ENCODE results near the gene DPAGT1. TPM values are rescaled to one million over a fixed set of nuclear protein-coding genes. Genes with fewer than 3 reads are reported as not detected.
A peak's percentile ranks its signal among the peaks of the same experiment; 100 is the strongest.
"Not testable (repeated sequence)": the region's sequence is repeated elsewhere in the genome, so short reads cannot be mapped to it uniquely, and the experiment has no call there.

Gene DPAGT1
- 4.0 and 4.7 TPM in 2 replicates for total RNA-seq (2014; rRNA removed; shearing (Covaris generic))

- in situ Hi-C loops (cut with HindIII; ENCODE audit: low sequenced_read_pairs), result loop anchor here (10.0 to 25.0 kb wide), 2 partner anchors 87 to 210 kb away; partner anchors contain the start of genes MCAM, RPS25 and TRAPPC4
- DNase-seq (ENCODE audit: low spot score), result peak; percentile 99
Measured at GRCh38 chr11:119101759-119102423, at the start of gene DPAGT1. TSS of gene DPAGT1 (minus strand) at chr11:119101853. CDS start at chr11:119101655, 198 bp downstream.

DNA sequence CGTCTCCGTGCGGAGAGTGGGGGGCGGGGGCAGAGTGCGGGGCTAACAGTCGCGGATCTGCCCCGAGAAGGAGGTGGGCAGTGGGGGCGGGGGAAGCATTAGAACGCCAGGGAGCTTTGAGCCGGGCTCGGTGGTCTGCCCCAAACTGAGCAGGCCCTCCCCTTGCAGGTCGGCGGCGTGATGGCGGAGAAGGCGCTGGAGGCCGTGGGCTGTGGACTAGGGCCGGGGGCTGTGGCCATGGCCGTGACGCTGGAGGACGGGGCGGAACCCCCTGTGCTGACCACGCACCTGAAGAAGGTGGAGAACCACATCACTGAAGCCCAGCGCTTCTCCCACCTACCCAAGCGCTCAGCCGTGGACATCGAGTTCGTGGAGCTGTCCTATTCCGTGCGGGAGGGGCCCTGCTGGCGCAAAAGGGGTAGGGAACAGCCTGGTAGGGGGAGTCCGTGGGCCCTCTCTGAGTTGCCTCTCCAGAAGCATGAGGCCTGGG, 48.2 kb upstream of the DPAGT1 start:
- peak; percentile 23 for DNase-seq (ENCODE audit: low spot score)
- in situ Hi-C loops (cut with HindIII; ENCODE audit: low sequenced_read_pairs), result no loop called here

DNA sequence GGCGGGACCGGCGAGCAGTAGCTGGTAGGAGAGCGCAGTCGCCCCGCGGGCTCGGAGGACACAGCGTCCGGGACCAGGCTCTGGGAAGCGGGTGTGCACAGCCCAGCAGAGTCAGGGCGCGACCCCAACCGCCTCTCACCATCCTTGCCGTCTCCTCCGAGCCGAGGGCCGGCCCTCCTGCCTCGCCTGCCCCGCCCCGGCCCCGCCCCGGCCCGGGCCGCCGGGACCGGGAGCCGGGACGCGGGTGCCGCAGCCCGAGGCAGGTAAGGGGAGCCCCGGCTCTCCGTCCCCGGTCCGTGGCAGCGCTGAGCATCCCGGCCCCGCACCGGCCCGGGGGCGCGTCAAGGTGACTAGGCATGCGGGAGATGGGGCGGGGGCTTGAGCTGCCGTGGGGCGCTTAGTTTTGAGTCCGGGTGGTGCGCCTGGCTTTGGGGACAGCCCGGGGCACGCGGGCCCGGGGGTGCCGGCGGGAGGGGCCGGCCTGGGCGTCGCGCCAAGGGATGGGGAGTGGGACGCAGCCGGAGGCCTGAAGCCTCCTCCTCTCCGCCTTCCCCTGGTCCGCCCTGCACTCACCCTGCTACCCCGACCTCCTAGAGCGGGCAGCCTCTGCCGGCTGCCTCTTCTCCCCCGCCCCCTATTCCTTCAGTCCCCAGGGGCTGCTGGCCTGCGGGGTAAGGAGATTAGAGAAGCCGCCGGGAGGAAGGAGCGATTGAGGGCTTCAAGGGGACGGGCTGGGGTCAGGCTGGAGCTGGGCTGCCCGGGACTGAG, 47.5 kb upstream of the DPAGT1 start, which contains the start of gene ABCG4:
ABCG4 (plus strand) TSS at position 35 of the 768 bp plus-strand sequence. CDS start 914 bp downstream, outside the sequence.
- in situ Hi-C loops (cut with HindIII; ENCODE audit: low sequenced_read_pairs), result no loop called here

GRCh38 chr11:119148720-119149017, 47.0 kb upstream of the DPAGT1 start:
- in situ Hi-C loops (cut with HindIII; ENCODE audit: low sequenced_read_pairs), result no loop called here
- DNase-seq (ENCODE audit: low spot score), result no peak

More for the DNA sequence above, 47.5 kb upstream of the DPAGT1 start, which contains the start of gene ABCG4:
- peak; percentile 60 for DNase-seq (ENCODE audit: low spot score)

DNA sequence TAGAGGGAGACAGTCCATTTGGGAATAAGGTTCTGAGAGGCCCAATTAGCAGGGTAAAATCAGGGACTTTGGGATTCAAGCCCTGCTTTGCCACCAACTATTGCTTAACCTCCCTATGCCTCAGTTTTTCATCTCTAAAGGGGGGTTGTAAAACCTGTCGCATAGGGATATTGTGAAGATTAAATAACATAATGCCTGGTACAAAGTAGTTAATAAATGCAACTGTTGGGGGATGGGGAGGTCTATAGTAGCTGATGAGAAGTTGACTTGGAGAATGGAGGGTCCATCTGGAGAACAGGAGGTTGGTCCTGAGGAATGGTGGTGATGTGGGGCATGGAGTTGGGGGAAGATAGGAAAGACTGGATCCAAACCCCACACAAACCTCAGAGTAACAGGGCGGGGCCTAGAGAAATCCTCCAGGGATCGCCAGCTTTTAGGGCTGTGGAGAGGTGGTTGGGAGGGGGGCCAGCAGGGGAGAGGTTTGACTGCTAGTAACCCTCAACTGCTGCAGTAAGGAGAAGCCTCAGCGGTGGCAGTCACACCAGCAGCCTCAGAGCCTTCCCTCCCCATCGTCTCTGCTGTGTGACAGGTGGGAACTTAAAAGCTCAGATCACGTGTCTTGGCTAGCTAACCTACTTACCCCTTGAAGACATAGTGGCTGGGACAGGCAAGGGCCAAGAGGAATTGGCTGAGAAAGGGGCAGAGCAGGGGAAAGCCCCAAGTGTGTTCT, 46.1 kb upstream of the DPAGT1 start:
- in situ Hi-C loops (cut with HindIII; ENCODE audit: low sequenced_read_pairs), result no loop called here
- peak; percentile 94 for DNase-seq (ENCODE audit: low spot score)

DNA sequence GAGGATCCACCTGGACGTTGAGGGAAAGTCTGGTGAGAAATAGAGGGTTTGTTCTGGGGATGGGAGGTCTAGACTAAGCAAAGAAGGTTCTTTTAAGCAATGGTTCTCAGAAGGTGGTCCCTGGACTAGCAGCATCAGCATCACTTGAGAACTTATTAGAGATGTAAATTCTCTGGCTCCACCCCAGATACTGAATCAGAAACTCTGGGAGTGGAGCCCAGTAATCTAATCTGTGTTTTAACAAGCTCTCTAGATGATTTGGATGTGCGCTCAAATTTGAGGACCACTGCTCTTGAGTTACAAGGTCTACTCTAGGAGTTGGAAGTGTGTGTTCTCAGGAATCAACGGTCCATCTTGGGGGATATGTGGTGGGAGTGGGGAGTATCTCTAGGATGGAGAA, 43.9 kb upstream of the DPAGT1 start:
- in situ Hi-C loops (cut with HindIII; ENCODE audit: low sequenced_read_pairs), result no loop called here
- no peak for DNase-seq (ENCODE audit: low spot score)

- DNase-seq (ENCODE audit: low spot score), result peak; percentile 72
- in situ Hi-C loops (cut with HindIII; ENCODE audit: low sequenced_read_pairs), result no loop called here
Measured at GRCh38 chr11:119144825-119145486, 43.3 kb upstream of the DPAGT1 start.

- in situ Hi-C loops (cut with HindIII; ENCODE audit: low sequenced_read_pairs), result not testable (repeated sequence)
Measured at GRCh38 chr11:119139276-119139675, 37.6 kb upstream of the DPAGT1 start.

GRCh38 chr11:119134389-119134978, 32.8 kb upstream of the DPAGT1 start:
- in situ Hi-C loops (cut with HindIII; ENCODE audit: low sequenced_read_pairs), result no loop called here
- DNase-seq (ENCODE audit: low spot score), result peak; percentile 41

More at GRCh38 chr11:119139276-119139675, 37.6 kb upstream of the DPAGT1 start:
- not testable (repeated sequence) for DNase-seq (ENCODE audit: low spot score)

- in situ Hi-C loops (cut with HindIII; ENCODE audit: low sequenced_read_pairs), result no loop called here
Measured at GRCh38 chr11:119130662-119131061, 29.0 kb upstream of the DPAGT1 start.

DNA sequence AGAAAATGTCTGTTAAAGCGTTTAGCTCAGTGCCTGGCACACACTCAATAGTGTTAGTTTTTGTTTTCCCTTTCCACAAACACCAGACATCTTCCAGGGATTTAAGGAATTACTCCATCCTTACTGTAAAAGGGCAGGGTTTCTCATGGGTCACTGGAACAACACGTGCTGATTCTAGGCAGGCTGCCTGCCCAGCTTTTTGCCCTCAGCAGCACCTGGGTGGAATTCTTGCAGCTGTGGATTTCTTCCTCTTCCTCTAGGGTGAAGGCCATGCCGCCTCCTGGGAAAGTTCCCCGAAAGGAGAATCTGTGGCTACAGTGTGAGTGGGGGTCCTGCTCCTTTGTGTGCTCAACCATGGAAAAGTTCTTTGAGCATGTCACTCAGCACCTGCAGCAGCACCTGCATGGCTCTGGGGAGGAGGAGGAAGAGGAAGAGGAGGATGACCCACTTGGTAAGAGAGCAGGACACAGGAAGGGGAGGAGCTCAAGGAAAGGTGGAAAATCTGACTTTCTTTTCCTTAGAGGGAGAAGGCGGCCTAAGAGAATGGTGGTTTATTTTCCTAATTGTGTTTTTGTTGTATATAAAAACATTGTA, 25.1 kb upstream of the DPAGT1 start:
- in situ Hi-C loops (cut with HindIII; ENCODE audit: low sequenced_read_pairs), result no loop called here
- no peak for DNase-seq (ENCODE audit: low spot score)

More at GRCh38 chr11:119130662-119131061, 29.0 kb upstream of the DPAGT1 start:
- DNase-seq (ENCODE audit: low spot score), result no peak

DNA sequence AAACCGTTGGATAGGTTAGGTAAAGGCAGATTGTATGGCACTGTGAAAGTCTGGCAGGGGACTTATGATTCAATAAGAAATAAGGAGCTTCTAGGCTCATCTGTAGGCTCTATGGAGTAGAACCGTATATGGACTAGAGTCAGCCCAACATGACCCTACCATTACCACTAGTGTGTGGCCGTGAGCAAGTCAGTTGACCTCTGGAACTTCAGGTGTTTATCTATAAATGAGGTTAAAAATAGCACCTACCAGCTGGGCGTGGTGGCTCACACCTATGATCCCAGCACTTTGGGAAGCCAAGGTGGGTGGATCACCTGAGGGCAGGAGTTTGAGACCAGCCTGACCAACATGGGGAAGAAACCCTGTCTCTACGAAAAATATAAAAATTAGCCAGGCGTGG, 24.2 kb upstream of the DPAGT1 start:
- DNase-seq (ENCODE audit: low spot score), result no peak
- in situ Hi-C loops (cut with HindIII; ENCODE audit: low sequenced_read_pairs), result no loop called here

DNA sequence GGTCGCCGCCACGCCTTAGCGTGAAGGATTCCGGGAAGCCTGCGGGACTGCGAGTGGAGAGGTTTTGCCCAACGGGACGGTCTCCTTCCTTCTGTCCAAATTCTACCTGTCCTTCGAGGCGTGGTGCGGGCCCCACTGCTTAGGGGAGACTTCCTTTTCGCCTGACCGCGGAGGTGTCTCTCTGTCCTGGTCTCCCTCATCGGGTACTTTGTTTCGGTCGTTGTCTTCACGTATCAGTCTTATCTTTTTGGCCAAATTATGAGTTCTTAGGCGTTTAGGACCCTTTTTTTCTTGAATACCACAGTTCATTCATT, 20.1 kb upstream of the DPAGT1 start:
- no peak for DNase-seq (ENCODE audit: low spot score)
- in situ Hi-C loops (cut with HindIII; ENCODE audit: low sequenced_read_pairs), result loop anchor here (25.0 kb wide), 1 partner anchor 191 kb away; the partner anchor contains the start of gene MCAM

DNA sequence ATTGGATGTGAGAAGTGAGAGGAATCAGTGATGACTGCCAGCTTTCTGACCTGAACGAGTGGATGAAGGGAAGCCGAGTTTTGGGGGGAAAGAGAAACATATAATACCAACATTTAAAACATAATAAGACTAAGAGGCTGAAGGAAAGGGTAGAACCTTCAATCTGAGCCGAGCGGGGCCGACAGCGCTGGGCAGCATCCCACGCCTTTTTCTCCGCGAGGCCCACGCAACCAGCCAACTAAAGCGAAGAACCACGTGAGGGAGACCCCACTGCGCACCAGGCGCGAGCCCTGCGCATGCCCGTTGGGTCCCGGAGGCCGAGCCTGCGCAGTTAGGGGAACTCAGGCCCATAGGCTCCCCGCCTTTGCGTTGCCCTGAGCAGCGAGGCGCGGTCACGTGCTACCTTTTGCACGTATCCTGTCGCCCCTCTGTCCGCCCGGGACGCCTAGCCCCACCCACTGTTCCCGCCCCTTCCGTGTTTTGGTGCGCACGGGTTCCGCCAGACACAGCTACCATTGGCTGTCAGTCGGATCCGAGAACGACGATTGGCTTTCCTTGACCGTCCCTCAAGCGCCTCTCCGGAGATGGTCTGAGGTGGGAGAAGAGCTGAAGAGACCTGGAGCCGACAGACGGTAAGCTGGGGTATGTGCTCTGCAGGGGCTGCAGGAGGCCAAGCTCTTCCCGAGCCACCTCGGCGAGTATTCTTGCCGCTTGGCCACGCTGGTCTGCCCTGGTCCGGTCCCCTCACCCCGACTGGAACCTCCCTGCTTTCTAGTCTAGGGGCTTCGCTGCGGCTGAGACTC, 19.6 kb upstream of the DPAGT1 start, which contains the start of gene HINFP:
HINFP (plus strand) TSS at position 573 of the 803 bp plus-strand sequence. CDS start 5,365 bp downstream, outside the sequence.
- in situ Hi-C loops (cut with HindIII; ENCODE audit: low sequenced_read_pairs), result loop anchor here (25.0 kb wide), 1 partner anchor 191 kb away; the partner anchor contains the start of gene MCAM
- peak; percentile 100 for DNase-seq (ENCODE audit: low spot score)

- in situ Hi-C loops (cut with HindIII; ENCODE audit: low sequenced_read_pairs), result loop anchor here (25.0 kb wide), 1 partner anchor 192 kb away; the partner anchor contains the start of gene MCAM
- no peak for DNase-seq (ENCODE audit: low spot score)
Measured at GRCh38 chr11:119120639-119121007, 19.0 kb upstream of the DPAGT1 start.

GRCh38 chr11:119118946-119119345, 17.3 kb upstream of the DPAGT1 start:
- in situ Hi-C loops (cut with HindIII; ENCODE audit: low sequenced_read_pairs), result loop anchor here (25.0 kb wide), 1 partner anchor 193 kb away; the partner anchor contains the start of gene MCAM
- DNase-seq (ENCODE audit: low spot score), result no peak

- in situ Hi-C loops (cut with HindIII; ENCODE audit: low sequenced_read_pairs), result loop anchor here (25.0 kb wide), 1 partner anchor 194 kb away; the partner anchor contains the start of gene MCAM
- no peak for DNase-seq (ENCODE audit: low spot score)
Measured at GRCh38 chr11:119118227-119118626, 16.6 kb upstream of the DPAGT1 start.

Data from G401 (cell line).